K562 (cell line): ENCODE measurements around the gene VSNL1. TPM values are rescaled to one million over a fixed set of nuclear protein-coding genes. Genes with fewer than 3 reads are reported as not detected.

Experiments used
- ATAC-seq: fragments of 200-7000 bp; cut with Tn5 transposase; 3 replicates; pipeline ENCODE4 v1.9.1; 2020; ENCODE audit warnings: moderate library complexity
- BruUV-seq: library from RNA; stranded (reverse); fragments of 400-500 nt; replicated peaks from 2 replicates; lab custom pipeline; 2021; lab: Mats Ljungman, UMichigan
- CTCF ChIA-PET: fragments of 300-600 bp; formaldehyde crosslinking; extraction: SDS; loops from one replicate; lab custom pipeline; 2021; ENCODE audit warnings: low intra/inter-chr PET ratio; lab: Yijun Ruan, JAX
- POLR2A ChIA-PET: fragments of 300-600, 350-650 bp; sonication (Branson Sonifier 250); formaldehyde crosslinking; extraction: SDS; loops from one replicate; lab custom pipeline; 2021; ENCODE audit warnings: antibody characterized with exemption, inconsistent platforms; lab: Yijun Ruan, JAX
- DNase-seq, 4 experiments: peaks; one replicate each; pipeline versions ENCODE4 v3.0.0 to v3.0.0-alpha.2; 2011 to 2018; ENCODE audit warnings: low spot score in 3 of 4, mixed read lengths in 3 of 4; ENCODE audit errors: extremely low read depth in 1 of 4
- FAIRE-seq: peaks from 2 replicates; lab custom pipeline; 2011; peaks lifted over from hg19 to GRCh38; lab: Jason Lieb, UNC
- H2AFZ ChIP-seq: 2 replicates; pipeline ENCODE4 v1.6.0; 2011; ENCODE audit warnings: low read depth, low read length, control low read depth, inconsistent platforms
- H3K27ac ChIP-seq: fragments of 200-600 bp; 3 replicates; pipeline ENCODE4 v1.8.0; 2011; ENCODE audit warnings: low read depth, mild to moderate bottlenecking, control low read depth, inconsistent platforms, low read length, moderate library complexity, mixed read lengths; ENCODE audit errors: extremely low read depth
- H3K27me3 ChIP-seq, 2 experiments: fragments of 300-600 bp in 1 of 2; 2 replicates in 1 of 2; 3 replicates in 1 of 2; pipeline versions ENCODE4 v1.6.0 to v1.8.0; 2011; ENCODE audit warnings: inconsistent platforms in 2 of 2, low read length in 2 of 2, mild to moderate bottlenecking in 1 of 2, mixed read lengths in 1 of 2, moderate library complexity in 1 of 2; ENCODE audit not compliant: control insufficient read depth in 2 of 2, insufficient read depth in 2 of 2
- H3K36me3 ChIP-seq: fragments of 300-600 bp; 3 replicates; pipeline ENCODE4 v1.8.0; 2011; ENCODE audit warnings: mild to moderate bottlenecking, low read length, inconsistent platforms; ENCODE audit not compliant: control insufficient read depth, insufficient read depth
- H3K4me1 ChIP-seq, 2 experiments: fragments of 200-600 bp in 1 of 2; replicated peaks in 1 of 2; 2 replicates in 1 of 2; 3 replicates in 1 of 2; pipeline versions ENCODE4 v1.5.1 to v1.8.0; 2011; ENCODE audit warnings: inconsistent platforms in 2 of 2, low read length in 2 of 2, mild to moderate bottlenecking in 1 of 2, mixed read lengths in 1 of 2, moderate library complexity in 1 of 2; ENCODE audit not compliant: control insufficient read depth in 2 of 2, insufficient read depth in 2 of 2
- H3K4me2 ChIP-seq: 2 replicates; pipeline ENCODE4 v1.6.1; 2011; ENCODE audit warnings: low read length, control low read depth, inconsistent platforms, mixed read lengths; ENCODE audit not compliant: insufficient read depth
- H3K4me3 ChIP-seq: fragments of 200-600 bp; sonication (generic), shearing (Covaris generic); 2 replicates; pipeline ENCODE4 v1.5.1; 2016; ENCODE audit warnings: control low read depth, inconsistent platforms
- H3K79me2 ChIP-seq: fragments of 200-600 bp; 3 replicates; pipeline ENCODE4 v1.8.0; 2011; ENCODE audit warnings: low read length, inconsistent platforms; ENCODE audit not compliant: control insufficient read depth, insufficient read depth
- H3K9ac ChIP-seq, 2 experiments: 2 replicates each; pipeline versions ENCODE4 v1.6.0 to v1.6.1; 2011; ENCODE audit warnings: low read depth in 2 of 2, low read length in 2 of 2, control low read depth in 1 of 2, inconsistent platforms in 1 of 2, mild to moderate bottlenecking in 1 of 2, mixed read lengths in 1 of 2; ENCODE audit not compliant: insufficient read depth in 1 of 2
- H3K9me1 ChIP-seq: one replicate; pipeline ENCODE4 v1.6.0; 2011; ENCODE audit warnings: inconsistent platforms, mild to moderate bottlenecking, low read length, moderate library complexity; ENCODE audit not compliant: control insufficient read depth, insufficient read depth
- H3K9me3 ChIP-seq: replicated peaks from 2 replicates; pipeline ENCODE4 v1.5.1; 2011; ENCODE audit warnings: low read depth, low read length, inconsistent platforms; ENCODE audit not compliant: control insufficient read depth, insufficient read depth
- H4K20me1 ChIP-seq: replicated peaks from 2 replicates; pipeline ENCODE4 v1.6.1; 2011; ENCODE audit warnings: low read length, inconsistent platforms, mixed read lengths; ENCODE audit not compliant: control insufficient read depth, insufficient read depth
- ARID2 ChIP-seq: fragments of 450-650 bp; IDR thresholded peaks from 2 replicates; pipeline ENCODE4 v1.6.1; 2017; ENCODE audit warnings: antibody characterized with exemption, mild to moderate bottlenecking
- ARNT ChIP-seq, 2 experiments: fragments of 450-650 bp; IDR thresholded peaks; 2 replicates each; pipeline ENCODE4 v1.6.1; 2016; ENCODE audit warnings: mild to moderate bottlenecking in 1 of 2
- BRF1 ChIP-seq: IDR thresholded peaks from 3 replicates; pipeline ENCODE4 v1.6.1; 2011; ENCODE audit warnings: borderline replicate concordance, mild to moderate bottlenecking; ENCODE audit not compliant: insufficient read length; ENCODE audit errors: extremely low read depth
- FUS ChIP-seq: fragments of 200-400 bp; formaldehyde crosslinking; optimal IDR thresholded peaks from 2 replicates; pipeline ENCODE3; 2017; ENCODE audit warnings: low read depth, low read length
- JUNB ChIP-seq: fragments of 450-650 bp; formaldehyde crosslinking; conservative IDR thresholded peaks from 2 replicates; pipeline ENCODE4 v1.4.0; 2020; ENCODE audit warnings: mild to moderate bottlenecking
- MEF2D ChIP-seq: conservative IDR thresholded peaks from 2 replicates; pipeline ENCODE4 v1.6.1; 2016; ENCODE audit warnings: low read depth, missing genetic modification characterization, missing compliant biosample characterization
- NONO ChIP-seq, 2 experiments: fragments of 200-400 bp in 1 of 2; fragments of 450-650 bp in 1 of 2; formaldehyde crosslinking in 1 of 2; IDR thresholded peaks; 2 replicates each; pipeline ENCODE4 v1.6.1; 2017; ENCODE audit warnings: low read depth in 2 of 2, mild to moderate bottlenecking in 2 of 2, moderate library complexity in 2 of 2, low read length in 1 of 2
- PML ChIP-seq: IDR thresholded peaks from 2 replicates; pipeline ENCODE4 v1.6.1; 2012; ENCODE audit warnings: low read length, inconsistent platforms
- PRMT5 ChIP-seq: sonication (generic); formaldehyde crosslinking; IDR thresholded peaks from 2 replicates; pipeline ENCODE4 v1.5.0; 2020; ENCODE audit warnings: missing genetic modification reagents
- SP2 ChIP-seq: IDR thresholded peaks from 2 replicates; pipeline ENCODE4 v1.6.1; 2011; ENCODE audit warnings: mild to moderate bottlenecking, low read depth, low read length, moderate library complexity; ENCODE audit not compliant: poor library complexity, severe bottlenecking; ENCODE audit errors: extremely low read depth
- SREBF1 ChIP-seq: fragments of 150-350 bp; IDR thresholded peaks from 2 replicates; pipeline ENCODE4 v1.6.1; 2014; ENCODE audit warnings: antibody characterized with exemption, low read depth, low read length, borderline replicate concordance
- TGIF2 ChIP-seq: sonication (generic); formaldehyde crosslinking; IDR thresholded peaks from 2 replicates; pipeline ENCODE4 v1.8.1; 2022; ENCODE audit warnings: mild to moderate bottlenecking, missing genetic modification reagents, moderate library complexity
- ZEB2 ChIP-seq: fragments of 450-650 bp; IDR thresholded peaks from 2 replicates; pipeline ENCODE4 v1.6.1; 2016
- ZNF75A ChIP-seq: fragments of 450-650 bp; formaldehyde crosslinking; IDR thresholded peaks from 2 replicates; pipeline ENCODE4 v1.4.0; 2020; ENCODE audit warnings: mild to moderate bottlenecking
- WGBS: fragments of 100-300 bp; shearing (Covaris generic); methylation state at CpG from one replicate; pipeline ENCODE4 v1.1.6; 2016; ENCODE audit warnings: low coverage, mixed read lengths; ENCODE audit not compliant: insufficient coverage; ENCODE audit errors: missing lambda C conversion rate; 5-methylcytosine and 5-hydroxymethylcytosine counted together
- in situ Hi-C: fragments of 300-500 bp; cut with MboI; formaldehyde crosslinking; loops from 4 replicates; pipeline ENCODE4 v1.15.0; 2018; ENCODE audit warnings: inconsistent platforms, mixed read lengths
- intact Hi-C: fragments of 100-400 bp; cut with micrococcal nuclease; formaldehyde crosslinking; loops from 2 replicates; pipeline ENCODE4 v1.14.2; 2022
- polyA plus RNA-seq, 8 experiments: library from polyadenylated mRNA; depleted of rRNA in 4 of 8; stranded (reverse) in 5 of 8; unstranded in 3 of 8; fragments of >200 nt; fragmentation: Nextera tagmentation in 2 of 8; fragmentation: Illumina TruSeq in 1 of 8; extraction: Ambion mirVana in 2 of 8; extraction: Trizol in 1 of 8; gene quantifications; 2 replicates each; pipeline versions ENCODE4 v1.2.1 to v1.2.3, GENCODE V29; 2011 to 2014; ENCODE audit warnings: inconsistent platforms in 1 of 8, missing spikeins in 1 of 8
- total RNA-seq, 7 experiments: library from RNA; depleted of rRNA in 6 of 7; stranded (reverse); fragments of >200 nt in 6 of 7; fragmentation: Illumina TruSeq in 2 of 7; extraction: Trizol in 2 of 7; gene quantifications; 2 replicates each; pipeline versions ENCODE4 v1.2.1 to v1.2.3, GENCODE V29; 2011 to 2021; ENCODE audit warnings: low replicate concordance in 1 of 7
- TF ChIP-seq, protein P1 (sequence below): fragments of 450-650 bp; formaldehyde crosslinking; IDR thresholded peaks from 2 replicates; pipeline ENCODE4 v1.4.0; 2022; ENCODE audit warnings: mild to moderate bottlenecking, moderate library complexity
- TF ChIP-seq, protein P2 (sequence below): conservative IDR thresholded peaks from 2 replicates; pipeline ENCODE4 v1.6.1; 2011; ENCODE audit warnings: low read depth, mild to moderate bottlenecking, low read length; ENCODE audit not compliant: control insufficient read depth

VSNL1 gene
- total and polyA plus RNA-seq, 9 of the 15 experiments (the other 6 are each of a cell fraction or from before 2014, with no cell fraction given) = 0.20 TPM; not detected in 8

DNA sequence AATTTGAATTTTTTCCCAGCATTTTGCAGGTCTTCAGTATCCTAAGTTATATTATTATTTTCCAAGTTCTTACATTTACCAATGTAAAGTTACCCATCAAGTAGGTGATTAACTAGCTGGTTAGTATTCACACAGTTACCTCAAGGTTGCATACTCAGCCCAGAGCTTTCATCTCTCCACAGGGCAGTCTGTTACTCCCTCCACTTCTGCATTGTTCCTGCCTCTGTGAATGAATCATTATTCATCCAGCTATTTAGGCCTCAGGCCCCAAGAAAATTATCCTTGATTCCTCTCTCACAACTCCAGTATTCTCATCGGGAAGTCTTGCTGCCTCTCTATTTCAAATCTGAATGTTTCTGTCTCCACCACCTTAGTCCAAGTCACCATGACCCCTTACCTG is 121.0 kb downstream of the VSNL1 start:
- Histone ChIP-seq H3K9me3 (no peaks in the 10 kb centered on the region), H3K27ac (no peak overlapping the region), H3K27me3 (no peaks in the 10 kb centered on the region), H3K79me2 (no peaks in the 10 kb centered on the region), H3K36me3 (peaks cover 46% of the 10 kb centered on the region), H3K4me1 (no peaks in the 10 kb centered on the region), H3K9ac (no peak overlapping the region), H2AFZ (no peak overlapping the region), H3K4me3 (no peak overlapping the region), H3K9me1 (no peaks in the 10 kb centered on the region), H4K20me1 (no peaks in the 10 kb centered on the region), H3K4me2 (no peak overlapping the region)
- BruUV-seq = no TSS peak
- 87% methylated on average over 1 of the region's 1 CpG for WGBS
- POLR2A ChIA-PET = interaction anchor here (1.3 to 1.4 kb wide), 2 partner anchors 11 to 16 kb away, joined by 3 to 4 read pairs; no protein-coding TSS in a partner anchor
- TF ChIP-seq BRF1 = no peak
- no peak for TF ChIP-seq ARID2
- TF ChIP-seq, protein P1, sequence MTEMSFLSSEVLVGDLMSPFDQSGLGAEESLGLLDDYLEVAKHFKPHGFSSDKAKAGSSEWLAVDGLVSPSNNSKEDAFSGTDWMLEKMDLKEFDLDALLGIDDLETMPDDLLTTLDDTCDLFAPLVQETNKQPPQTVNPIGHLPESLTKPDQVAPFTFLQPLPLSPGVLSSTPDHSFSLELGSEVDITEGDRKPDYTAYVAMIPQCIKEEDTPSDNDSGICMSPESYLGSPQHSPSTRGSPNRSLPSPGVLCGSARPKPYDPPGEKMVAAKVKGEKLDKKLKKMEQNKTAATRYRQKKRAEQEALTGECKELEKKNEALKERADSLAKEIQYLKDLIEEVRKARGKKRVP = no peak
- no peak for TF ChIP-seq FUS
- TF ChIP-seq ZNF75A (CRISPR knock-in tag) = no peak
- TF ChIP-seq, protein P2, sequence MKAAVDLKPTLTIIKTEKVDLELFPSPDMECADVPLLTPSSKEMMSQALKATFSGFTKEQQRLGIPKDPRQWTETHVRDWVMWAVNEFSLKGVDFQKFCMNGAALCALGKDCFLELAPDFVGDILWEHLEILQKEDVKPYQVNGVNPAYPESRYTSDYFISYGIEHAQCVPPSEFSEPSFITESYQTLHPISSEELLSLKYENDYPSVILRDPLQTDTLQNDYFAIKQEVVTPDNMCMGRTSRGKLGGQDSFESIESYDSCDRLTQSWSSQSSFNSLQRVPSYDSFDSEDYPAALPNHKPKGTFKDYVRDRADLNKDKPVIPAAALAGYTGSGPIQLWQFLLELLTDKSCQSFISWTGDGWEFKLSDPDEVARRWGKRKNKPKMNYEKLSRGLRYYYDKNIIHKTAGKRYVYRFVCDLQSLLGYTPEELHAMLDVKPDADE = no peak
- no peak for TF ChIP-seq MEF2D (tag)
- no peak for TF ChIP-seq JUNB (CRISPR knock-in tag)
- TF ChIP-seq SREBF1 = no peak
- TF ChIP-seq PRMT5 (CRISPR knock-in tag) = no peak
- TF ChIP-seq NONO (IDR thresholded peaks at IDR 0.05; ENCODE audit: low read depth in 2 of 2, low read length in 1 of 2) = no peak
- TF ChIP-seq PML = no peak
- no peak for TF ChIP-seq TGIF2 (CRISPR knock-in tag)
- TF ChIP-seq ZEB2 = no peak
- no peak for TF ChIP-seq SP2
- no peak for TF ChIP-seq ARNT (IDR thresholded peaks at IDR 0.05)
- no peak for ATAC-seq
- CTCF ChIA-PET = no interaction called here
- no peak for DNase-seq
- in situ Hi-C loops = no loop called here
- no peak for FAIRE-seq
- intact Hi-C loops = no loop called here
